Activated T-cell treated with anti-CD3 and anti-CD28 coated beads for 48 hours (primary cell): ENCODE results near the gene SLC30A1.

Experiments used
- DNase-seq: peaks from one replicate; pipeline ENCODE4 v3.0.0-alpha.2; 2020; ENCODE audit warnings: low read depth

SLC30A1 gene

DNA sequence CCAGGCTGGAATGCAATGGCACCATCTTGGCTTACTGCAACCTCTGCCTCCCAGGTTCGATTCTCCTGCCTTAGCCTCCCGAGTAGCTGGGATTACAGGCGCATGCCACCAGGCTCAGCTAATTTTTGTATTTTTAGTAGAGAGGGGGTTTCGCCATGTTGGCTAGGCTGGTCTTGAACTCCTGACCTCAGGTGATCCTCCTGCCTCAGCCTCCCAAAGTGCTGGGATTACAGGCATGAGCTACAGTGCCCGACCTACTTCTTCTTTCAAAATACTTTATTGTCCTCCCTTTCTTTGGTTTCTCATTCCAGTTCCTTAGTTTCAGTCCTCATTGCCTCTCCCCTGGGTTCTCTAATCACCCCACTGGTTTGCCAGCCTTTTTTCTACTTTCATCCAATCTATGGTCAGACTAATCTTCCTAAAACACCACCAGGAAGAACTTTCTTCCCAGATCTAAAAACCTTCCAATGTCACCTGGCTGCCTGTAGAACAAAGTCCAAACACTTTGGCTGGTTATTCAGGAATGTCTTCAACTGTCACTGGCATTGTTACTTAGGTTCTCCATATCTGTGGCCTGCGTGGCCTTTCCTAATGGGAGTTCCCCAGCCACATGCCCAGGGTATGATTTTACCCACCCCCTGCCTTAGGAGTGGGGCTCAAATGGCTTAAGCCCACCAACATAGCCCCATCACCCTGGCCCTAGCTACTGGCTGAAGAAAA, 29.0 kb upstream of the SLC30A1 start:
- no peak for DNase-seq

- DNase-seq = no peak
Measured at GRCh38 chr1:211606914-211607753, 28.2 kb upstream of the SLC30A1 start.

DNA sequence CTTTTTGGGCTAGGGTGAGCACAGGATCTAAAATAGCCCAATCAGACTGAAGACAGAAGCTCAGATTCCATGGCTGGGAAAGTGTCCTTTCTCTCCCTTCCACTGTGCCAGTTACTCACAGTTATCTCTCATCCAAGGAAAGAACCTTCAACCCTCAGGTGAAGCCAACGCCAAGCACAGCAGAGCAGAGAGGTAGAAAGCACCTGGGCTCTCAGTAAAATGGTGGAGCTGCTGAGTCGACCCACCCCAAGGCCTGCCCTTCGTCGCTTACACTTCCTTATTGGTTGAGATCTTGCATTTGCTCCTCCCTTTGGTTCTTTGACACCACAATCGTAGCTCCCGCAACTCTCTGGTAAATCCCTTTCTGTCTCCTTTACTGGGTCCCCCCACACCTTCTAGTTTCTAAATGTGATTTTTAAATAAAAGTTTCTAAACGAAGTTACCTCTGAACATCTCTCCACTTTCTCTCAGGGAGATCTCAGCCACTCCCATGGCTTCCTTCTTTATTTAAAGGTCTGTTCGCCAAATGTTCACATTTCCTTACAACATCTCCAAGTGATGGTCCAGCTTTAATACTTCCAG, 27.5 kb upstream of the SLC30A1 start:
- DNase-seq = no peak

DNA sequence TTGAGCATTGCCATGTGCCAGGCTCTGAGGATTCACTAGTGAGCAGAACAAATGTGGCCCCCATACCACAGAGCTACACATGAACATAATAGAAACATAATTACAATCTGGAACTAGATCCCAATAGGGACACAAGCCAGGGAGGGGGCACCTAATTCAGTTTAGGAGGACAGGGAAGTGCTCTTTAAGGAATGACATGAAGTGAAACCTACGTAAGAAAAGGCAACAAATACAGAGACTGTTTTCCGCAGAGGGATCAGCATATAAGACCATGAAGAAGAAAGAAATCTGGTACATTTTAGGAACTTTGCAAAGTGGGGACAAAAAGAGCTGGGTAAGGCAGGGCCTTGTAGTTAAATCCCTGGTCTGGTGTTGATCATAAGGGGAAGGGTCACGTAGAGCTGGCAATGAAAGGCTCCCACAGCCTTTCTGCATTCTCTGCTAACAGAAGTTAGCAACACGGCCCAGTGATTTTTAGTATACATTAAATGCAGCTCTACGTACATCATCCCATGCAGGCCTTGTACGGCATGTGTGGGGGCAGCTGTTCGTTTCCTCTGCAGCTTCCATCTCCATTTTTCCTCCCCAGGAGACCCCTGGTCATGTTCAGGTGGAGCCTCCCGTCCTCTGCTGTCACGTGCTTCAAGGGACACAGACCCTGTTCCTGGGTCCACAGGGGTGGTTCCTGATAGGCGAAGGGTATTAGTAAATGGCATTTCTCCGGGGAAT, 26.8 kb upstream of the SLC30A1 start:
- no peak for DNase-seq

- no peak for DNase-seq
Measured at GRCh38 chr1:211605034-211605433, 26.1 kb upstream of the SLC30A1 start.

DNA sequence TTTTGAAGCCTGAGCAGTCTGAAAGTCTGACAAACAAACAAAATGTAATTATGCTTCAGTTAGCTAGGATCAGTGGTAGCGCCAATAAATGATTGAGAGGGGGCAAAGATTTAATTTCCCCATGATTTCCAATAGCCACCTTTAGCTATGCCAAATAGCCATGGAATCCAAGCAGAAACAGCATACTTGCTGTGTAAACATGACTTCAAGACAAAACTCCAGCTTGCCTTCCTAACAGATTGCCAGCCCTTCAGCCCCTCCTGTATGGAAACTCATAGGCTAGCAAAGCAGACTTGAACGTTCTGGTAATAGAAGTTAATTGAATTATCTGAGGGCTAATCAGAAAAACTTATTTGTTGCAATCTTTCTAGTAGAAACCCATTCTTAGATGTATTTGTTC, 25.6 kb upstream of the SLC30A1 start:
- DNase-seq = no peak

DNA sequence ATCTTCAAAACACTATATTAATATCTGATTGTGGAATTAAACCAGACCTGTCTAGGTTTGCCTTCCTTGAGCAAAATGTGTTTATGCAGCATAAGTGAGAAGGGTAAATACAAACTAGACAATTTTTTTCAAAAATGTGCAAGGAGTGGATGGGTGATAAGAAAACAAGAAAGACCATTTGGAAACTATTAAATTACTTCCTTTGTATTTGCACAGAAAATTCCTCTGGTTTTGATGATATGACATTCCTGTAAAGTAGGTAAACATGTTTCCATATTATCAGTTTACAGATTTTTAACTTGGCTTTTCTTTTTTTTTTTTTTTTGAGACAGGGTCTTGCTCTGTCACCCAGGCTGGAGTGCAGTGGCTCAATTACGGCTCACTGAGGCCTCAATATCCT, 24.8 kb upstream of the SLC30A1 start:
- DNase-seq = no peak

GRCh38 chr1:211603191-211603701, 24.3 kb upstream of the SLC30A1 start:
- DNase-seq = no peak

- no peak for DNase-seq
Measured at GRCh38 chr1:211601982-211602670, 23.2 kb upstream of the SLC30A1 start.

DNA sequence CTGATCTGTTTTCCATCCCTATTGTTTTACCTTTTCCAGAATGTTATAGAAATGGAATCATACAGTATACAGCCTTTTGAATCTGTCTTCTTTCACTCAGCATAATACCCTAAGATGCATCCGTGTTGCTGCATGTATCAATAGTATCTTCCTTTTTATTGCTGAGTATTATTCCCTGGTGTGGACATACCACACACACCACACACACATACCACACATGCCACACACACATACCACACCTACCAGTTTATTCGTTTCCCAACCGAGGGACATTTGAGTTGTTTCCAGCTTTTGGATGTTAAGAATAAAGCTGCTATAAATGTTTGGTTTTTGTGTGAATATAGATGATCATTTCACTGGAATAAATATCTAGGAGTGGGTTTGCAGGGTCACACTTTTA, 22.2 kb upstream of the SLC30A1 start:
- DNase-seq = no peak

- DNase-seq = no peak
Measured at GRCh38 chr1:211599250-211599649, 20.3 kb upstream of the SLC30A1 start.

DNA sequence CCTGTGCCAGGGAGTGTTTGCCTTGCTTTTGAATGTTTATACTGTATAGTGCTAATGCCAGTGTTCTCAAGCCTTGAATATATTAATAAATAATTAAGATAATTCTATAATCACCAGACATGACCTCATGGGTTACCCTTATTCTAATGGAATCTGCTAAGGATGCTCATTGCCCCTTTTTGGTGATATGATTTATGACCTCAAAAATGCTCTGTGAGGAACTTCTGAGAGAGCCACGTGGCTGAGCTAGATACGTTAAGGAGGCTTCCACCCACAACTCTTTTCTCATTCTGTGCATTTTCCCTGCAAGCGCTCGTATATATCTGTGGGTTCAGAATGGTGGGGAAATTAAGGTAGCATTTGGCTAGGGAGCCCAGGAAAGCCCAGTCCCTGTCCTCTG, 19.6 kb upstream of the SLC30A1 start:
- DNase-seq = no peak

- no peak for DNase-seq
Measured at GRCh38 chr1:211596418-211597181, 17.6 kb upstream of the SLC30A1 start.

- no peak for DNase-seq
Measured at GRCh38 chr1:211595419-211595818, 16.5 kb upstream of the SLC30A1 start.

GRCh38 chr1:211591980-211592493, 13.1 kb upstream of the SLC30A1 start:
- no peak for DNase-seq

DNA sequence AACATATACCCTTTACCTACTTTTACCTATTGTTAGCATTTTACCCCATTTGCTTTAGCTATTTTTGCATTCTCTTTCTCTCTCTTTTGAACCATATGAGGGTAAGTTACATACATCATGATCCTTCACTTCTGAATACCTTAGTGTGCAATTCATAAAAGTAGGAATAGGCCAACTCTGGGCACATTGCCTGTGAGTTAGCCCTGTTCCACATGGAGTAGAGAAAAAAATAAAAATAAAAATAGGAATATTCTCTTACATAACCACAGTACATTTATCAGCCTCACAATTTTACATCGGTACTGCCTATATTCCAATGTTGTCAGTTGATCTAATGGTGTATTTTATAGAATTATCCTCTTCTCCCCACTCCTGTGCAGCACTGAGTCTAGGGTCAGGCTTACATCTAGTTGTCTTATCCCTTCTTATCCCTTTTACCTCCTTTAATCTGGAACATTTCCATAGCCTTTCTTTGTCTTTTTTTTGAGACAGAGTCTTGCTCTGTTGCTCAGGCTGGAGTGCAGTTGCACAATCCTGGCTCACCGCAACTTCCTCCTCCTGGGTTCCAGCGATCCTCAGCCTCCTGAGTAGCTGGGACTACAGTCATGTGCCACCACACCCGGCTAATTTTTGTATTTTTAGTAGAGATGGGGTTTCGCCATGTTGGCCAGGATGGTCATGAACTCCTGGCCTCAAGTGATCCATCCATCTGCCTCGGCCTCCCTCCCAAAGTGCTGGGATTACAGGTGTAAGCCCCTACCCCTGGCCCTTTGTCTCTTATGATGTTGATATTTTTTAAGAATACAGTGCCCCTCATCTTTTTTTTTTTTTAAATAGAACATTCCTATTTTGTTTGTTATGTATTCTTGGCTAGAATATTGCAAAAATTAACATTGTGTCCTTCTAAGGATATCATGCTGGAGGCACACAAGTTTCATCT, 11.1 kb upstream of the SLC30A1 start:
- no peak for DNase-seq

DNA sequence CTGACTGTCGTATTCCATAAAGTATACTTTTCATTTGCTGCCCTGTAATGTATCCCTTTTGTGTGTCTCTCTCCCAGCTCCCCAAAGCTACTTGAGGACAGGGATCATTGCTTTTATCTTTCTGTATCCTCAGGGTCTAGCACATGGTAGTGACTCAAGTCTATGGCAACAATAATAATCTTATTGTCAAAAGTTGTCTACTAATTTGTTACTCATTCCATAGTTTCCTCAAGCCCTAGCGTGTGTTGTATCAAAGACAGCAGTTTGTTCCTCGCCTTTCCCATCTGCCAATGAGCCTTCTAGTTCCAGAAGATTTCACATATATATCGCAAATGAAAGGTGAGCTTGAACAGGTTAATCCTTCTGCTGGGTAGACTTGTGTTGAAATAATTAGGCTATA, 9.8 kb upstream of the SLC30A1 start:
- DNase-seq = no peak

DNA sequence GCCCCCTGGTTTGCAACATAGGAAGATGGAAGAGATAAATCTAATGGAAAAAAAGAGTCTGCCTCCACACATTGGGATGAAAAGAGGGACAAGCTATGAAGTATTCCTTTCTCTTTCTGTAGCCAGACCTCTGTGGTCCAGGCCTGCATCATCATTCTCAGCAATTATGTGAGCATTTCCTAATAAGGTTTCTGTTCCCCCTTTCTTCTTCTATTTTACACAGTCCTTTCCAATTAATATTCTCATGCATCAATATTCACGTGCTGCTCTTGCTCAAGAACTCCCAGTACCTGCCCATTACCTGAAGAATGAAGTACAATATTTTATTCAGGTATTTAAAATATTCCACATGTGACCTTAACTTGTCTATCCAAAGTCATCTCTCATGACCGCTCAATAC, 8.2 kb upstream of the SLC30A1 start:
- DNase-seq = no peak

GRCh38 chr1:211586538-211586937, 7.6 kb upstream of the SLC30A1 start:
- no peak for DNase-seq
